Measurements from ENCODE around the gene KLHL29. TPM values are rescaled to one million over a fixed set of nuclear protein-coding genes. Genes with fewer than 3 reads are reported as not detected.

The KLHL29 gene
- total and polyA plus RNA-seq, 2 donors (not counting 3 experiments of a cell fraction or from before 2014, with no cell fraction given), result 4.6 to 12.7 TPM

GRCh38 chr2:23492337-23492675 lies 107.3 kb downstream of the KLHL29 start:
- Histone ChIP-seq H2AFZ (ENCODE audit: low read depth, low read length) (no peak overlapping the region), H3K27me3 (ENCODE audit: control insufficient read depth in 2 of 2, insufficient read depth in 2 of 2, low read length in 2 of 2) (no peaks in the 10 kb centered on the region), H3K4me2 (ENCODE audit: insufficient read depth, low read length) (no peak overlapping the region), H3K9me3 (replicated peaks; ENCODE audit: control insufficient read depth, insufficient read depth, low read length) (no peaks in the 10 kb centered on the region), H3K4me3 (replicated peaks in 1 of 3; ENCODE audit: insufficient read depth in 1 of 3, low read depth in 1 of 3, low read length in 3 of 3) (no peak overlapping the region), H3K79me2 (ENCODE audit: control insufficient read depth, insufficient read depth, low read length) (no peaks in the 10 kb centered on the region), H4K20me1 (replicated peaks; ENCODE audit: control insufficient read depth, extremely low read depth, insufficient read depth, low read length) (no peaks in the 10 kb centered on the region), H3K9ac (replicated peaks; ENCODE audit: extremely low read depth, insufficient read depth, low read length) (no peak overlapping the region), H3K4me1 (ENCODE audit: control insufficient read depth, extremely low read depth, insufficient read depth, low read length) (peaks cover 8% of the 10 kb centered on the region), H3K9me1 (replicated peaks; ENCODE audit: control insufficient read depth, extremely low read depth, insufficient read depth, low read length) (no peaks in the 10 kb centered on the region), H3K27ac (ENCODE audit: insufficient read depth, low read depth, low read length) (no peak overlapping the region), H3K36me3 (ENCODE audit: control insufficient read depth in 2 of 2, extremely low read depth in 1 of 2, insufficient read depth in 2 of 2, low read length in 2 of 2) (no peaks in the 10 kb centered on the region)
- intact Hi-C loops (cut with micrococcal nuclease) (no loop called here), dilution Hi-C loops (cut with MboI; ENCODE audit: extremely low pct_ligation_motif_present, low sequenced_read_pairs) (no loop called here)
- no peak for DNase-seq (ENCODE audit: low read depth, low spot score)
- no peak for FAIRE-seq
- TF ChIP-seq JUN (IDR thresholded peaks at IDR 0.05; ENCODE audit: borderline replicate concordance, insufficient read depth, insufficient read length, low read depth) (no peak), MYC (IDR thresholded peaks at IDR 0.05; ENCODE audit: low read depth, low read length) (no peak), EZH2 (IDR thresholded peaks at IDR 0.05; ENCODE audit: borderline replicate concordance, low read depth, low read length, severe bottlenecking) (no peak), GATA2 (IDR thresholded peaks at IDR 0.05; ENCODE audit: insufficient read depth, insufficient read length, low read depth, low read length) (no peak), POLR2A (IDR thresholded peaks at IDR 0.05; ENCODE audit: low read depth, low read length) (no peak), FOS (IDR thresholded peaks at IDR 0.05; ENCODE audit: borderline replicate concordance, insufficient read depth, low read length) (no peak), POLR2AphosphoS5 (IDR thresholded peaks at IDR 0.05; ENCODE audit: insufficient read depth, low read depth, low read length) (no peak)
- TF ChIP-seq, protein P1, sequence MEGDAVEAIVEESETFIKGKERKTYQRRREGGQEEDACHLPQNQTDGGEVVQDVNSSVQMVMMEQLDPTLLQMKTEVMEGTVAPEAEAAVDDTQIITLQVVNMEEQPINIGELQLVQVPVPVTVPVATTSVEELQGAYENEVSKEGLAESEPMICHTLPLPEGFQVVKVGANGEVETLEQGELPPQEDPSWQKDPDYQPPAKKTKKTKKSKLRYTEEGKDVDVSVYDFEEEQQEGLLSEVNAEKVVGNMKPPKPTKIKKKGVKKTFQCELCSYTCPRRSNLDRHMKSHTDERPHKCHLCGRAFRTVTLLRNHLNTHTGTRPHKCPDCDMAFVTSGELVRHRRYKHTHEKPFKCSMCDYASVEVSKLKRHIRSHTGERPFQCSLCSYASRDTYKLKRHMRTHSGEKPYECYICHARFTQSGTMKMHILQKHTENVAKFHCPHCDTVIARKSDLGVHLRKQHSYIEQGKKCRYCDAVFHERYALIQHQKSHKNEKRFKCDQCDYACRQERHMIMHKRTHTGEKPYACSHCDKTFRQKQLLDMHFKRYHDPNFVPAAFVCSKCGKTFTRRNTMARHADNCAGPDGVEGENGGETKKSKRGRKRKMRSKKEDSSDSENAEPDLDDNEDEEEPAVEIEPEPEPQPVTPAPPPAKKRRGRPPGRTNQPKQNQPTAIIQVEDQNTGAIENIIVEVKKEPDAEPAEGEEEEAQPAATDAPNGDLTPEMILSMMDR (IDR thresholded peaks at IDR 0.05; ENCODE audit: extremely low read depth in 1 of 2, insufficient read depth in 1 of 2, low read depth in 1 of 2, low read length in 2 of 2), result no peak
- TF ChIP-seq, protein P2, sequence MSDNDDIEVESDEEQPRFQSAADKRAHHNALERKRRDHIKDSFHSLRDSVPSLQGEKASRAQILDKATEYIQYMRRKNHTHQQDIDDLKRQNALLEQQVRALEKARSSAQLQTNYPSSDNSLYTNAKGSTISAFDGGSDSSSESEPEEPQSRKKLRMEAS (IDR thresholded peaks at IDR 0.05; ENCODE audit: insufficient read depth, insufficient read length), result no peak
- no TSS peak for BruUV-seq (replicated peaks)
- CTCF ChIA-PET, result interaction anchor here (0.8 kb wide), 1 partner anchor 53 kb away, joined by 3 read pairs; no protein-coding TSS in a partner anchor
- POLR2A ChIA-PET, result no interaction called here

Measured in endothelial cell of umbilical vein (primary cell).